Smooth muscle cell of the brain vasculature (primary cell): Measurements from ENCODE around the gene PCNX1.
"Not testable (repeated sequence)": the region's sequence is repeated elsewhere in the genome, so short reads cannot be mapped to it uniquely, and the experiment has no call there.

Source experiments
- DNase-seq: peaks from one replicate; pipeline ENCODE4 v3.0.0-alpha.2; 2012; ENCODE audit warnings: low read depth, low spot score

The PCNX1 gene

DNA sequence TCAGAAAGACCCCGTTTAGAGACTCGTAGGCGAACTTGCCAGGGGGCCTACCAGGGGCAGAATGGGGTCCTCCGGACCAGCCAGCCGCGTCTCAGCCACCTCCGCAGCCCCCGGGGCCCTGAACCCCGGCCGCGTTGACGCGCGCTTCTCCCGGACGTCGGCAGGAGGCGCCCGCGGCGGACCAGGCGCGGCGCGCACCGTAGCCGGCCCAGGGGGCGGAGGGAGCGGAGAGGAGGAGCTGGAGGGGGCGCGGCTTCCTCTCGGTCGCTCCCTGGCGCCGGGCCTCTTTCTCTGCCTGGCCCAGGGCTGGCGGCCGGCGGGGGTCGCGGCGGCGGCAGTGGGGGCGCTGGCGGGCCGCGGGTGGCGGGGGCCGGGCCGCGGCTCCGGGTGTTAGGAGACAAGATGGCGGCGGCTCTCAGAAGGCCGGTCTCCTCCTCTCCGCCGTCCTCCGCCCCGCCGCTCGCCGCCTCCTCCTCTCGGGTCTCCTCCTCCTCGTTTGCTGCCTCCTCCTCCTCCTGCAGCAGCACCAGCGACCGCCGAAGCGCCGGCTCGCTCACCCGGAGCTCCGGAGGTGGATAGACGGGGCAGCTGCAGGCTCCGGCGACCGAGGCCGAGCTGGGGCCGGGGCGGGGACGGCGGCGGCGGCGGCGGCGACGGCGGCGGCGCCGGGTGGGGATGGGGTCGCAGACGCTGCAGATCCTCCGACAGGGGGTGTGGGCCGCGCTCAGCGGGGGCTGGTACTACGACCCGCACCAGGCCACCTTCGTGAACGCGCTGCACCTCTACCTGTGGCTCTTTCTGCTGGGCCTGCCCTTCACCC lies at the start of gene PCNX1:
TSS of gene PCNX1 (plus strand) at position 284 of the 820 bp plus-strand sequence. CDS start at position 676, 392 bp downstream.
- DNase-seq, result peak; percentile 53

DNA sequence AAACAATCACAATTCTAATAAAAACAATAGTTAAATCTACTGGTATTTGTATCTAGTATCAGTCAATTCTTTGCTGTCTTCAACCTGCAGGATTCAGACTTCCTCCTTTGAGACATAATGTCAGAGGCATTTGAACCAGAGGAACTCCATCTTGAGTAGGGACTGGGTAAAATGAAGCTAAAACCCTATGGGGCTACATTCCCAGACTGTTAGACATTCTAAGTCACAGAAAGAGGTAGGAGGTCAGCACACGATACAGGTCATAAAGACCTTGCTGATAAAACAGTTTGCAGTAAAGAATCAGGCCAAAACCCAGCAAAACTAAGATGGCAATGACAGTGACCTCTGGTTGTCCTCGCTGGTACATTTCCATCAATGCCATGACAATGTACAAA lies 49.8 kb upstream of the PCNX1 start:
- no peak for DNase-seq

- no peak for DNase-seq
Observed at GRCh38 chr14:70858641-70859040, 48.6 kb upstream of the PCNX1 start.

DNA sequence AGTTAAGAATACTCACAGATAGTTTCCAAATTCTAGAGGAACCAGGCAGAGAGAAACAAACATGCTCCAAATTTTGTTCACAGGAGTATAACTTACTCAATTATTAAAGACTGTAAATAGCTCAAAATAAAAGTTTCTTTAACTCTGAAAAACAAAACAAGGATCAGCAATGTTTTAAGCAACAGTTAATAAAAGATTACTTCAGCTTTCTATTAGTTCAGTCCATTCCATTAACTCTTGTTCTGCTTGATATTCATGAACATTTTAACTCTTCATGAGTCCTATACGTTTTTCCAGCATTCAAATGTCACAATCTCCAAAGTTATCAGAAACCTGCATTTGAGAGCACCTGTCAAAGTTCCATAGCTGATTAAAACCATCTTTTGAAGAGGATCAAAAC lies 40.3 kb upstream of the PCNX1 start:
- DNase-seq, result not testable (repeated sequence)

- DNase-seq, result no peak
Observed at GRCh38 chr14:70871001-70871400, 36.3 kb upstream of the PCNX1 start.

DNA sequence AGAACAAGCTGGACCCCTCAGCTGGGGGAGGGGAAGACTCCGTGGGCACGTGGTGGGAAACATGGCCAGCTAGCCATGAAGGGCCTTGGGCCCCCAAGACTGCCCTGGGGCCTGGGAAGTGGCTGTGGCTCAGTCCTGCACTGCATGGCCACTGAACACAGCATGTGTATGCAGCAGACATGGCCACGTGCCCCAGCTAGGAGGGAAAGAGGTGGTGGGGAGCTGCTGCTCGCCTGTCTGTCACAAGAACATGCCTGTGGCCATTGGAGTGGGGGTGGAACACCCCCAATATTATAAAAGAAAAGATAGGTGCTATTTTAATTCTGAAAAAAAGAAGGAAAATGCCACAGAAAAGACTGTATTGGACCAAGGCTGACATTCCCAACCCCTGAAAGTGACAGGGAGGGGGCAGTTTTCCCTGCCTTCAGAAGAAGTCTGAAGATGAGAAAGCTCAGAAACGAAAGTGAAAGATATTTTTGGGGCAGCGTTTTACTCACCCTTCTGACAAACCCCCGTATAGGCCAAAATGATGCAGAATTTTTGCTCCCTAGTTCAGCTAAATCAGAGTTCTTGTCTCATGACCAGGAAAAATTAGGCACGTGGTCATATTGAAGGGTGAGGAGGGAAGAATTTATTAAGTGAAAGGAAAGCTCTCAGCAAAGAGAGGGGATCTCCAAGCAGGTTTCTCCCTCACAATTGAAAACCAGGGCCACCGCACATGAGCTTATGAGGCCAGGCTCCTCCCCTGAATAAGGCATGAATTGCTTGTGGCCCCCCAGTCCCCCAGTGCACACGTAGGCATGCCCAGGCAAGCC lies 35.2 kb upstream of the PCNX1 start:
- DNase-seq, result no peak

- no peak for DNase-seq
Observed at GRCh38 chr14:70872678-70873020, 34.6 kb upstream of the PCNX1 start.

GRCh38 chr14:70873627-70874026 lies 33.6 kb upstream of the PCNX1 start:
- no peak for DNase-seq

- not testable (repeated sequence) for DNase-seq
Observed at GRCh38 chr14:70875811-70876460, 31.3 kb upstream of the PCNX1 start.

DNA sequence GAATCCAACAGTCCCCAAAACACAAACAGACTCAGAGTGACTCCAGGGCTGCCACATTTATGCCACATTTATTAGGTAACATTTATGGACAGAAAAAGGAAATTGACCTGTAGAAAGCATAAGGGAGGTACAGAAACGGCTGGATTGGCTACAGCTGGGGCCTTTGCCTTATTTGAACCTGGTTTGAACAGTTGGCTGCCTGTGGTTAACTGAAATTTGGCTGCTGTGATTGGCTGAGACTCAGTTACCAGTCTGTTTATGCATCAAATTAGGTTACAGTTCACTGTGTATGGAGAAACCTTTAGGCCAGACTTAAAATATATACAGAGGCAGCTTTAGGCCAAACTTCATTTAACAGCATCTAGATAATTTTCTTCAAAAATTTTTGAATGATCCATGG lies 27.8 kb upstream of the PCNX1 start:
- no peak for DNase-seq

GRCh38 chr14:70880888-70881287 lies 26.4 kb upstream of the PCNX1 start:
- DNase-seq, result not testable (repeated sequence)

GRCh38 chr14:70881549-70882177 lies 25.6 kb upstream of the PCNX1 start:
- no peak for DNase-seq

- no peak for DNase-seq
Observed at GRCh38 chr14:70882776-70883492, 24.3 kb upstream of the PCNX1 start.

- DNase-seq, result no peak
Observed at GRCh38 chr14:70884595-70885342, 22.5 kb upstream of the PCNX1 start.

DNA sequence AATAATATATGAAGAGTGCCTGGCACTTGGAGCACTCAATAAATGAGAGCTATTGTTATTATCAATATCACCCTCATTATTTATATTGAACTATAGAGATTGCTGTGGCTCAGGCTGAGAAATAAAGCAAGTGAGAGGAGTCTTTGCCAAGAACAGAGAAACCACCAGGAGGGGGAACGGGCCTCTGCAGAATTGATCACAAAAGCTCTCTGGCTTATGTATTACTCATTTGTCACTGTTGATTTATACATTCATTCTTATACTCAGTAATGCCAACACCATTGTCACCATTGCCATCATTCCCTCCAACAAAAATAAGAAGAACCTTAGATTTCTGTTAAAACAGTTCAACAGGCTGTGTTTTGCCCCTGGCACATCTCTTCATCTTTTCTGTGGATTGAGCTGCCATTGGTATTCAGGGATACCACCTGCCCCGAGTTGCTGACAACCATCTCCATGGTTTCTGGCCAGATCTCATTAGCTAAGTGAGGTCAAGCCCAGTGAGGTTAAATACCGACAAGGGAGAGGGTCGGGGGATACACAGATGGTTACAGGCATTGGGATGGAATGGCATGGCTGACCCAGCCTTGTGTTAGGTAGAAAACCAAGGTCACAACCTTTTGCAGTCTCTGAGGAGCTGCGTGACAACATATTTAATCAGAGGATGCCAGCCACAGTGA lies 21.8 kb upstream of the PCNX1 start:
- no peak for DNase-seq

- DNase-seq, result no peak
Observed at GRCh38 chr14:70886421-70887206, 20.6 kb upstream of the PCNX1 start.

DNA sequence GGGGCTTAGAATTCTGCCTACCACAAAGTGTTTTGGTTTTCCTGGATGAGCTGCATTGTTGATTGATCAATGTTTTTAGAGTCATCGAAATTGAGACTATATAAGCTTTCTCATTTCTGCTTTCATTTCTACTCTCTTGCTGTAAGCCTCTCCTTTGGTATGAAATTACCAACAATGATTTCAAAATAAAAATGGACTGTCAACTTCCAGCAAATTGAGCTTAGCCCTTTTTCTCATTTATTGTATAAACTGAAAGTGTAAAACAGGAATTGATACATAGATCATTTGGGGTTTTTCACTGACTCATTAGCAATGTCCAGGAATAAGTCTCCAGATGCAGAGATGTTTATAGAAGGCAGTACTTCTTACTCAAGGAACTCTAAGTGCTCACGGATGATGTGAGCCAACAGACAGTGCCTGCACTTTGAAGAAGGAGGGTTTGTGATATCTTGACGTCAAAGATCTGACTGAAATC lies 20.0 kb upstream of the PCNX1 start:
- no peak for DNase-seq

DNA sequence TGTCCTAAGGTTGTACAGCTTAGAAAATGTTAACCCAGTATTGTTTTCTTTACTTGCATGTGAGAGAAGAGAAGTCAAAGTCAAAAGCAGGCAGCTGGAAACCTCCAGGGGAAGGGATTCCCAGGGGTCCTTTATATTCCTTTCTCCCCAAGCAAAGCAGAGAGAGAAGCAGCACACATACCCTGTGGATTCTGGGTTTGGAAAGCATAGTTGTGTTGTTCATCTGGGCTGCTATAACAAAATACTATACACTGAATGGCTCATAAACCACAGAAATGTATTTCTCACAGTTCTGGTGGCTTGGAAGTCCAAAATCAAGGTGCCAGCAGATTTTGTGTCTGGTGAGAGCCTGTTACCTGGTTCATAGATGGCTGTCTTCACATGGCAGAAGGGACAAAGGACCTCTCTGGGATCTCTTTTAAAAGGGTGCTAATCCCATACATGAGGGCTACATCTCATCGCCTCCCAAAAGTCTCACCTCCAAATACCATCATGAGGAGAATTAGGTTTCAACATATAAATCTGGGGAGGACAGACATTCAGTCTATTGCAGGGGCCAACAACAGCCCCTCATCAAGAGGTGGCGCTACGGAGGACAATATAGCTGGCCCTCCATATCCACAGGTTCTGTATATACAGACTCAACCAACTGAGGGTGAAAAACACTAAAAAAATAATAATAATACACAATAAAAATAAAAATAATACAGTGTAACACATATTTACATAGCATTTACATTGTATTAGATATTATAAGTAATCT lies 19.3 kb upstream of the PCNX1 start:
- no peak for DNase-seq
